HG03280 (cell line): ENCODE measurements around the gene SETBP1.

Experiments used
- ATAC-seq: cut with Tn5 transposase; IDR thresholded peaks from one replicate; pipeline ENCODE4 v1.9.1; 2021; ENCODE audit warnings: mild to moderate bottlenecking, moderate library complexity; ENCODE audit not compliant: unreplicated experiment

The SETBP1 gene

DNA sequence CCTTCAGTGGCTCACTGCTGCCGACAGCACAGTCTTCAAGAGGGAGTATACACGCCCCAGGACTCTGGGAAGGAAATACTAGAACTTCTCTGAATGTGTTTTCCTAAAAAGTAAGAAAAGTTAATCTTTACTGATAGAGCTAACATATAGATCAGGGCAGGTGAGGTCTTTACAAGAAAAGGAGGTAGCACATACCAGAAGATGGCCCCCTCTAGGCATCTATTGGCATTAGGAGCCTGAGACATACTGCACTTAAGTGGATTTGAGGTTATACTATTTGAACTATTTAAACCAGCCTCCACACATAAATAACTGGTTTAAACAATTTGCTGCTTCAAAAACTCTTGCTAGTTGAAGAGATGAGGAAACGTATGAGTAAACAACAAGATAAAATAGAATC lies 406.1 kb downstream of the SETBP1 start:
- ATAC-seq, result no peak

DNA sequence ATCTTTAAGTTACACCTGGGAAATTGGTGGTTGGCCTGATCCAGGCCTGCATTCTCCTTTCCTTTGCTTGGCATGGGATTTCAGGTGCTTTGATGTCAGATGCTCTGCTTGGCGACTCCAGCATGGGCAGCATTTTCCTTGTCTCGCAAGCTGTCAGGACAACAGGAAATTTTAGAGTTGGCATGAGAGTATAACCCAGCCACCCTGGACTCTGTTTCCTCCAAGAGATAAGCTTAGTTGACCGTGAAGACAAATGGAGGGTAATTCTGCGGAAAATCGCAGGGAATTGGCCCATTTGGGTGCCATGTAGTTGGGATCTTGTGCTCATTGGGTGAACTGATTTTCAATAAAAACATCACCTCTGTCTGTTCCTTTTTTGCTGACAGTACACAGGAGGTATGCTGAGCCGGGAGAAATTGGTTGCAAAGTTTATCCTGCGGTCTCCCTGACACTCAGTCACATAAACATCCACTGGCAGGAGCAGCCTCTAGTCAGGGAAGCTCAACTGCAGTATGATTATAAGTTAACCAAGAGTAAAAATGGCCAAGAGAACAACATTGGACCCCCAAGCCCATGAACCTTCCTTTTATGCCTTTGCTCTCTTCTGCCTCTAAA lies 409.9 kb downstream of the SETBP1 start:
- no peak for ATAC-seq

DNA sequence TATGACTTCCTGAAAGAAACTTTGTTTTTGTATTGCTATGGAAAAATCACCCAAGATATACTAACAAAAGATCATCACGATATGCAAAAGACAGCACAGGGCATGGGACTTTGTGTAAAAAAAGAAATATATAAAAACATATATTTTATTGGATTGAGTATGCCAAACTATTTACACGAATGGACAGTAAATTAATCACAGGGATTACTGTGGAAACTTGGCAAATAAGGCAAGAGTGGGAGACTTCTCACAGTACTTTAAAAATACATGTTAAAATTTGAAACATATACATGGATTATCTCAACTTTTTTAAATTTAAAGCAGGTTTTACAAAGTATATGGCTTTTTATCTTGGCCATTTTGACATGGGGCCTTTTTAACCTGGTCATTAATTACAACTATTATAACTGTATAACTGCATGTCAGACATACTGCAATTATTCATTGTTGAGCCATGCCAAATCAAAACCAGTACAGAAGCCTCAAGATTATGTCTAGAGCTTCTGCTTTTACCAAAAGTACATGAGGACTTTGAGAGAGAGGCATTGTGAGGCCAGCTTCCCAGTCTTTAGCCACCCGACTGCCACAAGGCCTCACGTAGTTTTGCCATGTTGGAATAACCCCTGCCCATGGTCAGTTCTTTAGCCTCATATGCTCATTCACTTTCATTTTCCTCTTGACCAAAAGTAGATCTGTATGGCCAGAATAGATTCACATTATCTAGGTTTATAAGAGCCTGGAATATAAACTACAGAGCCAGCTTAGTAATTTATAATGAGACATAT lies 419.8 kb downstream of the SETBP1 start:
- no peak for ATAC-seq

DNA sequence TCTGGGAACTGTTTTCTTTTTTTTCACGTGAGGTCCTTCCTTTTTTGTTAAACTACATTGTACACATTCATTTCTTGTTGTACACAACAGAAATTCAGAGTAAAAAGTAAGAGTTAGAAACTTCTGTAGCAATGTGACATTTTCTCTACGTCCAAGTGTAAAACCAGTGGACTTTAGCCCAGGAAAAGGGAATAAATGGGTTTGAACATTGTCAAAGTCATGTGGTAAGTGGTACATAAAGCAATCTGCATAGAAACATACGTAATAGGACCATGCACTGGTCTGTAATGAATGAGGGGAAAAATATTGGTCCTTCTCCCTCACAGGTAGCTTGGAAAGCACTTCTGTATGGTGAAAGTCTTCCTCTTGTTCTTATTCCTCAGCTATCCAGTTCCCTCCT lies 421.4 kb downstream of the SETBP1 start:
- no peak for ATAC-seq

DNA sequence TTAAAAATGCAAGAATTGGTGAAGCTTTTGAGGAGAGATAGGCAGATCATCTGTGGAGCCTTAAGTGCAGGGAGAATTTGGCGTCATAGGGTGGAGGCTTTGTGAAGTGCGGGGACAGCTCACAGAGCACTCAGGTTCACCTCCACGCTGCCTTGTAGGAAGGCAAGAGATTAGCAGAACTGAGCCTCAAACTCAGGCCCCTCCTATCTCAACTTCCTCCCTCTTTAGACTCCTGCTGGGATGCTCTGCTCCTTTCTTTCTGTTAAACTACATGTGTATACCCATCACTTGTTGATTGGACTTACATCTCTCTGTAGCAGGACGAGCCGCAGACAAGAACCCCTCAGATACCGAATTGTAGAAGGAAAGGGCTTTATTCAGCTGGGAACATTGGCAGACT lies 422.2 kb downstream of the SETBP1 start:
- no peak for ATAC-seq

DNA sequence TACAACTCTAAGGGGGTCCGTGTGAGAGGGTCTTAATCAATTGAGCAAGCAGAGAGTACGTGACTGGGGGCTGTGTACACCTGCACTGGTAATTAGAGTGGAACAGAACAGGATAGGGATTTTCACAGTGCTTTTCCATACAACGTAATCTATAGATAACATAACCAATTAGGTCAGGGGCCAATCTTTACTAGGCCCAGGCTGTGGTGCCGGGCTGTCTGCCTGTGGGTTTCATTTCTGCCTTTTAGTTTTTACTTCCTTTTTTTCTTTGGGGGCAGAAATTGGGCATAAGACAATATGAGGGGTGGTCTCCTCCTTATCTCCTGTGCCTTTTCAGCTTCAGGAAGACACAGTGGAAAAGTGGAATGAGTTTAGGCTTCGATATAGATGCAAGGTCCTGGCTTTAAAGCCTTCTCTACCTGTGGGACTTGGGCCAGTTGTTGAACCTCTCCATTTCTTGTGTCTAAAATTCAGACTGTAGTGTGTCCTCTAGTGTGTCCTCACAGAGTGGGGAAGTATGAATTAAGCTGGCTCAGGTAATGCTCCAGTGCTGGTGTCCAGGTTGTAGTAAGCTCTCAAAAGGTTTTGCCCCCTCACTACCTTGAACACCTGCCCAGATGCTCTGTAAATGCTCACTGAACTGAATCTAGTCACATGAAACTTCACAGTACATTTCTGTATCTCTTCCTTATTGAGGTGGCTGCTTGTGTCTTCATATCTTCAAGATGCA lies 422.8 kb downstream of the SETBP1 start:
- ATAC-seq, result peak; percentile 43

DNA sequence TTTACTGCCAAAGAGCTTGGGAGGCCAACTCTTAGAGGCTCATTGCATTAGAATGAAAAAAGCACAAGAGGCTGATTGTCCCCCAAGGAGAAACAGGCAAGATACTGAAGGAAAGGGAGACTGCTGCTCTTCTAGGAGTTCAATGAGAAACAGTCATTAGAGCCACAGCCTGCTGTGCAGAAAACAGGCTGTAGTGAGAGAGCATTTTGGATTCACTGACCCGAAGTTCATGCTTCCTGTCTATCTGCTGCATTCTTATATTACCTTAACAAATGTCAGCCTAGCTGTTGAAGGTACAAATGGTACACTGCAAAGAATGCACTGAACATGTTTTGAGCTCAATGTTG lies 423.3 kb downstream of the SETBP1 start:
- peak; percentile 19 for ATAC-seq

DNA sequence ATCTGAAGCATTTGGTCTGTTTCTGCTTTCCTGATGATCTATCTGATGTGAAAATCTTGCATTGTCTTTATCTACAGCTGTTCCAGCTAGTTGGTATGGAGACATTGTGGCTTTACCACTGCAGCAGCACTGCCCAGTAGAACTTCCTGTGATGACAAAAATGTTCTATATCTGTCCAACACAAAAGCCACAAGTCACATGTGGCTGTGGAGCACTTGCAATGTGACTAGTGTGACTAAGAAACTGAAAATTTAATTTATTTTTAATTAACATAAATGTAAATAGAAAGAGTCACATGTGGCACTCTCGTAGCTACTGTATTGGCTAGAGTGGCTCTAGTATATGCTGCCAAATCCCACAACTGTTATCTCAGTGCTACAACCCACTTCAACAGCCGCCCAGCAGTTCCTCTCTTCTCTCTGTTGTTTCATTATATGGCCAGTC lies 425.7 kb downstream of the SETBP1 start:
- ATAC-seq, result peak; percentile 84

DNA sequence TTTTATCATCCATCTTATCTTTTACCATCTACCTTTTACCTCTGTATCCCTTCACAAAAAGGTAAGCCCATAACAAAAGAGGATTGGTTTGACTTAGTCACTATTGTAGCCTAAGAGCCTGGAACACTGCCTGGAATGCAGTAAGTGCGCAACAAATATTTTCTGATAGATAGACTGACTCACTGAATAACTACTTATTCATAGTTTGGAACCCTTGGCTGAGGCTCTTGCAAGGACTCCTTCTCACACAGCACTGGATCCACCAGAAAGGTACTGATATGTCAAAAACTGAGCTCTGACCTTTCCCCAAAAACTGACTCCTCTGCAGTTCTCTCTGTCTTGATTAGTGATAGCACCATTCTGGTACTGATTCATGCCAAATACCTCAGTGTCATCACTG lies 426.7 kb downstream of the SETBP1 start:
- ATAC-seq, result no peak

DNA sequence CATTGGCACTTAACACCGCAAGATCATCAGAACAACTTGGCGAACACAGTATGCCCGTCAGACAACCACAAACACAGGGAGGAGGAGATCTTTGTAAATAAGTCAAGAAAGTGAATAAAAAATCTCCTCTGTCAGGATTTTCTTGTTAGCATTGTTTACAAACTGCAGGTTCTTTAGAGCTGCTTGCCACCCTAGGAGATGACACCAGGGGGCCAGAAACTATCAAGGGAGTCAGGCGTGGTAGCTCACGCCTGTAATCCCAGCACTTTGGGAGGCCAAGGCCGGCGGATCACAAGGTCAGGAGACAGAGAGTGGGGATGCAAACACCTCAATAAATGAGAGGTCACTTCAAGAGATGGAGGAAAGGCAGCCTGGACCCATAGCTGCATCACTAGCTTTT lies 428.1 kb downstream of the SETBP1 start:
- no peak for ATAC-seq

DNA sequence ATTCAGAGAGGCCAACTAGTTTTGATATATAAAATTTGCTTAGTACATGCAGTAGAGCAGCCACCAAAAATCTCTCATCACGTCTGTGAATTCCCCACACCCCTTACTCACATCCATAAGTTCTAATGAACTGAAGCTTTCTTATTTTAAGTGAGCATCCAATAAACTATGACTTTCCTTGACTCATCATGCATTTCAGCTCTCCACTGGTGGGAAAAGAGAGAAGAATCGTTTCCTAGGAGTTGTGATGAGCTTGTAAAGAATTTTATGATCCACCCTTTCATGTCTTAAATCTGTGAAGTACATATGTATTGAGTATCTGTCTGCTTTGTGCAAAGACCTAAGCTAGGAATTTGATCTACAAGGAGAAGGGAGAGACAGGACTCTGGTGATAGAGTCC lies 428.6 kb downstream of the SETBP1 start:
- no peak for ATAC-seq

DNA sequence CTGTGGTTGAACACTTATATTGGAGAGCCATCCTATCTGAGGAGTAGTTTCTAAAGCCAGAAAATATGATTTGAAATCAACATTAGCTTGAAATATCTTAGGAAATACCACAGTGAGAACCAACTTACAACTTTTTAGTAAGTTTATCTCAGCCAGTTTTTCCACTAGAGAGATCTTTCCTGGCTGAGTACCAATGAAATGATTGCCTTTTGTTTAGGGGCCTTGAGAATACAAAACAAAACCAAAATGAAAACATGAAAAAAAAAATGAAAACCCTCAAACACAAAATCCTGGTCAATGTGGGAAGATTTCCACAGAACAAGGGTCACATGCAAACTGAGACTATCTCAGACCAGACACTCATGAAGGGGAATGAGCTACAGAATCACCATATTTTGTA lies 429.0 kb downstream of the SETBP1 start:
- no peak for ATAC-seq

DNA sequence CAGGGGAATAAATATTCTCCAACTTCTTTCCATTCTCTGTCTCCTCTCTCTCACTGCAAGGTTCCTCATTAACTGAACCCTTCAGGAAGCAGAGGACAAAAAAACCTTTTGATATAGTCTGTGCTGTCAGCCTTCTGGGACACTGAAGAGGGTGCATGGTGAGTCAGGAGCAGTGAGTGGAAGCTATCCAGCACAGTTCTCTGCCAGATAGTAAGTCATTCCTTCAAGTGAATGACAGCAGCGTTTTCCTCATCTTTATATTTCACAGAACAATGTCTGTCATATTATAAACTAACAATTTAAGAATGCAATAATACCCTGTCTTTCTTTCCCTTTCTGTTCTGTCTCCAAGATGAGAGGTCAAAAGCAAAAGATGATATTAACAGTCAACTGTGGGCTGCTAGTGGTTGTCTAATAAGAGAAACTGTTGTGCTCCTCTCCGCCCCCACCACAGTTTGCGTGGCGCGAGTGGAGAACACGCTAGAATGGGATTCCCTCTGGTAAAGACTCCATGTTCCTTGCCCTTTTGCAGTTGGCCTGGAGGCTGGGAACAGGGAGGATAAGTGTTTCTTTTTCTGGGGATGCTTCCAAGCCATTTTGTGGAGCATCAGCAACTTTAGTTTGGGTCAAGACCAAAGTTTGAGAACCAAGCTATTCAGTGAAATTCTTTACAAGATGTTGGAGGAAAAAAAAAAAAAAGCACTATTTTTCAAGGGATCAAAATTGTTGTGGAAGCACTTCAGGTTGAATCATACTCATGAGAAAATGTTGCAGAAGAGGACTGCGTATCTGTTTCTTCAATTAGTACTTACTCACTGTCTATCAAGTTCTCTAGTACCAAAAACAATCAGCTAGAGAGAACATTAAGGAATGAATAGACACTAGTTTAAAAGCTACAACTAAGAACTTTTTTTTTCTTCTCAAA lies 430.2 kb downstream of the SETBP1 start:
- no peak for ATAC-seq

DNA sequence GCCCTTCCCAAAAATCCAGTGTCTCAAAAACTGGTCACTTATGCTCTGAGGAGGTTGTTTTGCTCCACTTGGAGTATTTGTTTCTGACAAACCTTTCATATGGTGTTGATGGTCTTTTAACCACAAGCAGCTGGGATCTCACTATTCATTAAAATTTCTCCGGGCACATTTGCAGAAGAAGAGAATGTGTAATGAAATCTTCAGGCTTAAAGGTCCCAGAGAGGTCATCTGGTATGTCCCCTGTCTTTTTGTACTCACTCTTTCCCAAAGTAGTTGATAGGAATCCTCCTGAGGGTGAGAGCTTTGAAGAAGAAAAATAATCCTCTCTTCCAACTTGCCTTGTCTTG lies 430.8 kb downstream of the SETBP1 start:
- no peak for ATAC-seq

DNA sequence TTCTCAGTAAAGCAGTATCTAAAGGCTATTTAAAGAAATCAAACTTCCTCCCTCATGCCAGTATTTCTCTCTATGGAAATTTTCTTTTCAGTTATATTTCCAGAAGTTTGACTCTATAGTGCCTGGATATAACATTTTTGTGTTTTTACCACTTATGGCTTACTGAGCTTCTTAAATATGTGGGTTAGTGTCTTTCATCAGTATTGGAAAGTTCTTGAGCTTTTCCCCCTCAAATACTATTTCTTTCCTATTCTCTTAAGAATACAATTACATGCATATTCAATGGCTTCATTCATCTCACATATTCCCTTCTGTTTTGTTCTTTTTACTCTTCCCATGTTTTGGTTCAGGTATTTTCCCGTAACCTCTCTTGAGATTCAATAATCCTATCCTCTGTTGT lies 432.0 kb downstream of the SETBP1 start:
- ATAC-seq, result no peak

DNA sequence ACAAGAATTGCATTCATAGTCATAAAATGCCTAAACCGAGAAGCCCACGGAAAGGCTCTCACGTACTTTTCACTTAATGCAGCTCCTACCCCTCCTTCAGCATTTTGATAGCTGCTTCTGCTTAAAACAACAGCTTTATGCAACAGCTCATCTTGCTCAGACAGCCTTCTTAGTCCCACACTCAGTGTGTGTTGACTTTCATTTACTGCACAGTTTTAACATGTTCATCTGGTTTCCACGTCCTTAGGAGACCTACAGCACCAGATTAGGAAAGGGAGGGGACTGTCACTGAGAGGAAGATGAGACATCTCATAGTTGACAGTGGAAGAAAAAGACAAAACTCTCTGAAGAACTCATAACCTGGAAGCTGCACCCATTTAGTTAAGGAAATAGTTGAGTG lies 435.4 kb downstream of the SETBP1 start:
- ATAC-seq, result no peak
